SHP77 (cell line): ENCODE data around the gene LAPTM4A.

Experiments
- DNase-seq, 2 experiments: peaks; one replicate each; lab custom pipeline; 2025; lab: John Stamatoyannopoulos, UW

Gene LAPTM4A

GRCh38 chr2:20019747-20020146, 31.7 kb downstream of the LAPTM4A start:
- DNase-seq = no peak

- DNase-seq = no peak
Observed at GRCh38 chr2:20018601-20019152, 32.8 kb downstream of the LAPTM4A start.

GRCh38 chr2:20016346-20016745, 35.1 kb downstream of the LAPTM4A start:
- DNase-seq = no peak

GRCh38 chr2:20015482-20016083, 35.8 kb downstream of the LAPTM4A start:
- DNase-seq = peak; percentile 25 to 51

GRCh38 chr2:20013126-20013849, 38.1 kb downstream of the LAPTM4A start:
- no peak for DNase-seq

GRCh38 chr2:20012282-20013125, 38.9 kb downstream of the LAPTM4A start, which contains the start of gene MATN3:
TSS of gene MATN3 (minus strand) at chr2:20012668. CDS start at chr2:20012631, 37 bp downstream.
- DNase-seq = no peak

- DNase-seq = no peak
Observed at GRCh38 chr2:20012032-20012281, 39.5 kb downstream of the LAPTM4A start.

- DNase-seq = no peak
Observed at GRCh38 chr2:20011276-20012031, 40.0 kb downstream of the LAPTM4A start.

GRCh38 chr2:20008703-20009102, 42.7 kb downstream of the LAPTM4A start:
- no peak for DNase-seq

GRCh38 chr2:20005891-20006470, 45.4 kb downstream of the LAPTM4A start:
- no peak for DNase-seq

GRCh38 chr2:20005067-20005627, 46.3 kb downstream of the LAPTM4A start:
- DNase-seq = no peak

GRCh38 chr2:20001361-20001863, 50.0 kb downstream of the LAPTM4A start:
- DNase-seq = no peak

- DNase-seq = no peak
Observed at GRCh38 chr2:19993731-19994130, 57.7 kb downstream of the LAPTM4A start.

GRCh38 chr2:19991895-19992294, 59.5 kb downstream of the LAPTM4A start:
- DNase-seq = no peak

GRCh38 chr2:19990416-19990728, 61.1 kb downstream of the LAPTM4A start:
- DNase-seq = no peak

GRCh38 chr2:19989667-19990415, 61.6 kb downstream of the LAPTM4A start, which contains the start of gene WDR35:
TSS of gene WDR35 (minus strand) at chr2:19990105. CDS start at chr2:19990015, 90 bp downstream.
- peak; percentile 88 to 92 for DNase-seq

- no peak for DNase-seq
Observed at GRCh38 chr2:19989342-19989666, 62.1 kb downstream of the LAPTM4A start.

GRCh38 chr2:19988600-19988999, 62.8 kb downstream of the LAPTM4A start:
- DNase-seq = no peak

GRCh38 chr2:19987936-19988335, 63.5 kb downstream of the LAPTM4A start:
- DNase-seq = no peak
